NK-92 (cell line): ENCODE results near the gene NSL1.
"Not testable (repeated sequence)": the region's sequence is repeated elsewhere in the genome, so short reads cannot be mapped to it uniquely, and the experiment has no call there.

Experiments
- DNase-seq: peaks from one replicate; lab custom pipeline; 2025; ENCODE audit not compliant: unreplicated experiment; lab: John Stamatoyannopoulos, UW

NSL1 gene

DNA sequence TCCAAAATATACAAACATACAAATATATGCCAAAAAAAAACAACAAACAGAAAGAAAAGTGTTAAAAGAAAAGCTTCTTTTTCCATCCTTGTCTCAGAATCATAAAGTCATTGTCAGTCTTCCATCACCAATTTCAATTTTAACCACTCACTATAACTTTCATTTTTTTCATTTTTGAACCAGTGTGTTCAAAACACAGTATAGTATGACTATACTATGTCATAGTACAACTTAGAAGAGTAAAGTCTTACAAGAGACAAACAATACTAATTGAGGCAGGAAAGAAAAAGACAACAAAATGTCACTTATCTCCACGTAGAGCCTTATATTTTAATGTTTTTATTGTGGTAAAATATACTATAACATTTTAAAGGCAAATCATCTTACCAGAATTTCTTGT, 7.6 kb downstream of the NSL1 start:
- no peak for DNase-seq

DNA sequence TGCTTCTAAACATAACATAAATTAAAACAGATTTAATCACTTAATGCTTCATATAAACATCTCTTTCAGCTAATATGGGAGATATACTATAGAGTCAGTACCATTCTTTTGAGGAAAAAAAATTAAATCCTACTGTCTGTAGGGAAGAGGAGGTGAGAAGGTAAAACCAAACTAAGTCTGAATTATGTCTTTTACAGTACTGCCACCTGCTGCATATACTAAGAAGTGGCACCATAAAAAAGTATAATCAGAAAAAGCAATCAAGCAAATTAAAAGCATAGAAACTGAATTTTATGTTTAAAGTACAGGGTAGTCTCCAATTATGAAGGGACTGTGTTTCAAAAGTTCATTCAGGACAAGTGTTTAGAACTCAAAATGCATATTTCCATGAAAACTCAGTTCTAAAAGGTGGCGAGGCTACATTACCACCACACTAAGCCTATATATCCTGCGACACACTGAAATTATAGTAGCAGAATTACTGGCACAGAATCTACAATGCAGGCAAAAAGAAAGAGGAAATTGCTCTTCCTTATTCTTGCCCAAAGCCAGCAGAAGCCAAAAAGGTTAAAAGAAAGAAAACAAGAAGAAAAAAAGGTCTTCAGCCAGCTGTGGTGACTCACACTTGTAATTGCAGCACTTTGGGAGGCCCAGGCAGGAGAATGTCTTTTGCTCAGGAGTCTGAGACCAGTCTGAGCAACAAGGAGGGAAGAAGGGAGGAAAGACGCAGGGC, 9.0 kb downstream of the NSL1 start:
- no peak for DNase-seq

DNA sequence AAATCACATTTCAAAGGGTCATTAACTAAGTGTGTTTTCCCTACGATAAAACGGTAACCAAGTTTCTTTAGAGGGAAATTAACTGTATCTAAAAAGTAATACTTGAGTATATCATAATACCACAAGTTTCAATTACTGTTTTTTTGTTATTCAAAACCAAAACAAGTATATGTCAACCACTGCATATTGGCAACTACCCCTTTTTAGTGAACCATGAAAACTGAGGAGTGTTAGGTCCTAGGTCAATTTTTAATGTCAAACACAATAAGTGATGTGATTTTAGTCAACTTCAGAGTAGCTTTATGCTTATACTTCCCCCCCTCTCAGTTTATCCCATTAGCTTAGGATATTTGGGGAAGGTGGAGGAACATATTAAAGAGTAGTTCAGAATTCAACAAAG, 10.4 kb downstream of the NSL1 start:
- DNase-seq, result no peak

DNA sequence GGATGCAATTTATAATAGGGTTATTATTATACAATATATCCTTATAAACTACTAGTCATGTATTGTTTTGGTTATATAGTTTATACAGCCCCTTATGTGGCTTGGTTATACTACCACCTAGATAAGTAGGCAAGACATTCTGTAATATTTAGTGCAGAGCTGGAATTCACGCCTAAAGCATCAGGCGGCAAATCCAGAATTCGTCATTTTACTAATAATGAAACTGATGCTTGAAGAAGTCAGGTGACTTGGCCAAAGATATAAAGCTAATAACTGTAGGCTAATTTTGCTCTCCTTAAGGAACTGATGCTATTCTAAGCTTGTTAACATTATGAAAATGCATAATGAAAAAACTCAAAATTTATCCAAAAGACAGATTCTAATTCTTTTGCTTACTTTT, 10.8 kb downstream of the NSL1 start:
- no peak for DNase-seq

DNA sequence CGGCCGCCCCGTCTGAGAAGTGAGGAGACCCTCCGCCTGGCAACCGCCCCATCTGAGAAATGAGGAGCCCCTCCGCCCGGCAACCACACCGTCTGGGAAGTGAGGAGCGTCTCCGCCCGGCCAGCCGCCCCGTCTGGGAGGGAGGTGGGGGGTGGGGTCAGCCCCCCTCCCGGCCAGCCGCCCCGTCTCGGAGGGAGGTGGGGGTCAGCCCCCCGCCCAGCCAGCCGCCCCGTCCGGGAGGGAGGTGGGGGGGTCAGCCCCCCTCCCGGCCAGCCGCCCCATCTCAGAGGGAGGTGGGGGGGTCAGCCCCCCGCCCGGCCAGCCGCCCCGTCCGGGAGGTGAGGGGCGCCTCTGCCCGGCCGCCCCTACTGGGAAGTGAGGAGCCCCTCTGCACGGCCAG, 12.5 kb downstream of the NSL1 start:
- DNase-seq, result not testable (repeated sequence)

DNA sequence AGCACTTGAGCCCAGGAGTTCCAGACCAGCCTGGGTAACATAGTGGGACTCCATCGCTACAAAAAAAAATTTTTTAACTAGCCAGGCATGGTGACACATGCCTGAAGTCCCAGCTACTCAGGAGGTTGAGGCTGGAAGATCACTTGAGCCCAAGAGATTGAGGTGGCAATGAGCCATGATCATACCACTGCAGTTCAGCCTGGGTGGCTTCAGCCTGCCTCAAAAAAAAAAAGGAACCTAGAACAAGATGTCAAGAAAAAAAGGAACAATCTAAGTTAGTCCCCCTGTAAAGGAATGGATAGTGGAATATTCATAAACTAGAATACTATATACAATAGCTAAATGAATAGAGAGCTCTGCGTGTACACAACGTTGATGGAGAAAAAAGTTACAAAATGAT, 14.4 kb downstream of the NSL1 start:
- DNase-seq, result no peak

DNA sequence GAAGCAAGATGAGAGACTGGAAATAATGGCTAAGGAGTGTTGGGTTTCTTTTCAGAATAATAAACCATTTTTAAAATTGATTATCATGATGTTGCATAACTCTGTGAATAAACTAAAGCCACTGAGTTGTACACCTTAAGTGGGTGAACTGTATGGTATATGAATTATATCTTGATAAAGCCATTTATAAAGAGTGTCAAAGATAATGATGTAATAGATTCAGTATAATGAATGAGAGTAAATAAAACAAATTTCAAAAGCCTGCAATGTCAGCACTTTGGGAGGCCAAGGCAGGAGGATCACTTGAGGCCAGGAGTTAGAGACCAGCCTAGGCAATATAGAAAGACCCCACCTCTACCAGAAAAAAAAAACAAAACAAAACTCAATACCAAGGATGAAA, 16.3 kb downstream of the NSL1 start:
- no peak for DNase-seq

DNA sequence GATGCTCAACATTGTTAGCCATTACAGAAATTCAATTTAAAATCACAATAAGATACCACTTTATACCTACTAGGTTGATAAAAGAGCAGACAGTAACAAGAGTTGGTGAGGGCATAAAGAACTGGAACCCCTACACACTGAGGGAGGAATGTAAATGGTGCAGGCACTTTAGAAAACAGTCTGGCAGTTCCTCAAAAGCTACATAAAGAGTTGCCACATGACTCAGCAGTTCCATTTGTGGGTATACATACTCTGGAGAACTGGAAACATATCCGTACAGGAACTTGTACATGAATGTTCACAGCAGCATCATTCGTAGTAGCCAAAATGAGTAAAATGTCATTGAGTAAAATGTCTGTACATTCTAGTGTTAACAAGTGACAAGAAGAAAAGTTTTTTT, 17.0 kb downstream of the NSL1 start:
- no peak for DNase-seq

DNA sequence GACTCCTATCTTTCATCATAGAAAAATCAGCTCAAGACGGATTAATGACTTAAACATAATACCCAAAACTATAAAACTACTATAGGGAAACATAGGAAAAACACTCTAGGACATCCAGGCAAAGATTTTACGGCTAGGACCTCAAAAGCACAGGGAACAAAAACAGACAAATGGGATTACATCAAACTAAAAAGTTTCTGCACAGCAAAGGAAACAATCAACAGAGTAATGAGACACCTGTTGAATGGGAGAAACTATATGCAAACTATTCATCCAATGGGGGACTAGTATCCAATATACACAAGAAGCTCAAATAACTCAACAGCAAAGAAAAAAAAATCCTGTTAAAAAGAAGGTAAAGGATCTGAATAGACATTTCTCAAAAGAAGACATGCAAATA, 18.6 kb downstream of the NSL1 start:
- DNase-seq, result no peak

DNA sequence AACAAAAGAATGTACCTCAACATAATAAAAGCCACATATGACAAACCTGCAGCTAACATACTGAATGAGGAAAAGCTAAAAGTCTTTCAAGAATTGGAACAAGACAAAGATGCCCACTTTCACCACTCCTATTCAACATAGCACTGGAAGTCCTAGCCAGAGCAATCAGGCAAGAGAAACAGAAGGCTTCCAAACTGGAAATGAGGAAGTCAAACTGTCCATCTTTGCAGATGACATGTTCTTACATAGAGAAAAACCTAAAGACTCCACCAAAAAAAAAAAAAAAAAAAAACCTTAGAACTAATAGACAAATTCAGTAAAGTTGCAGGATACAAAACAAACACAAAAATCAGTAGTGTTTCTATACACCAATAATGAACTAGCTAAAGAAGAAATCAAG, 20.2 kb downstream of the NSL1 start:
- no peak for DNase-seq

DNA sequence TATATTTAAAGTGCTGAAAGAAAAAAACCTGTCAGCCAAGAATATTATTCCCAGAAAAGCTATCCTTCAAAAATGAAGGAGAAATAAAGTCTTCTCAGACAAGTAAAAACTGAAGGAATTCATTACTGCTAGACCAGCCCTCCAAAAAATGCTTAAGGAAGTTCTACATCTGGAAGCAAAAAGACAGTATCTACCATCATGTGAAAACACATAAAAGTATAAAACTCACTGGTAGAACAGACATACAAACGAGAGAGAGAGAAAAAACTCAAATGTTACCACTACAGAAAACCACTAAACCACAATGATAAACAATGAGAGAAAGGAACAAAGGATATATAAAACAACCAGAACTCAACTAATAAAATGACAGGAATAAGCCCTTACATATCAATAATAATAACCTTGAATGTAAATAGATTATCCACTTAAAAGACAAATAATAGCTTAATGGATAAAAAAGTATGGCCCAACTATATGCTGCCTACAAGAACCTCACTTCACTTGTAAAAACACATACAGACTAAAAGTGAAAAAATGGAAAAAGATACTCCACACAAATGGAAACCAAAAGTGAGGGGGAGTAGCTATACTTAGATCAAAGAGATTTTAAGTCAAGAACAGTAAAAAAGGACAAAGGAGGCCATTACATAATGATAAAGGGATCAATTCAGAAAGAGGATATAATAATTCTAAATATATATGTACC, 22.0 kb downstream of the NSL1 start:
- no peak for DNase-seq

DNA sequence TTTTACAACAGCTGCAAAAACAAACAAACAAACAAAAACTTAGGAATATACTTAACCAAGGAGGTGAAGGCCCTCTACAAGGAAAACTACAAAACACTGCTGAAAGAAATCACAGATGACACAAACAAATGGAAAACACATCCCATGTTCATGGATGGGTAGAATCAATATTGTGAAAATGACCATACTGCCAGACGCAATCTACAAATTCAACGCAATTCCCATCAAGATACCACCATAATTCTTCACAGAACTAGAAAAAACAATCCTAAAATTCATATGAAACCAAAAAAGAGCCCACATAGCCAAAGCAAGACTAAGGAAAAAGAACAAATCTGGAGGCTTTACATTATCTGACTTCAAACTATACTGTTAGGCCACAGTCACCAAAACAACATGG, 24.8 kb downstream of the NSL1 start:
- not testable (repeated sequence) for DNase-seq

DNA sequence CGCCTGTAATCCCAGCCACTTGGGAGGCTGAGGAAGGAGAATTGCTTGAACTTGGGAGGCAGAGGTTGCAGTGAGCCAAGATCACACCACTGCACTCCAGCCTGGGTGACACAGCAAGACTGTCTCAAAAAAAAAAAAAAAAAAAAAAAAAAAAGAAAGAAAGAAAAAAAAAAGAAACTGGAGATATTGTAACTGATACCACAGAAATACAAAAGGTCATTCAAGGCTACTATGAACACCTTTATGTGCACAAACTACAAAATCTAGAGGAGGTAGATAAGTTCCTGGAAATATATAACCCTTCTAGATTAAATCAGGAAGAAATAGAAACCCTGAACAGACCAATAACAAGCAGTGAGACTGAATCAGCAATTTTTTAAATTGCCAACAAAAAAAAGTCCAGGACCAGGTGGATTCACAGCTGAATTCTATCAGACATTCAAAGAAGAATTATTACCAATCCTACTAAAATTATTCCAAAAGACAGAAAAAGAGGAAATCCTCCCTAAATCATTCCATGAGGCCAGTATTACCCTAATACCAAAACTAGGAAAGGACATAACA, 26.8 kb downstream of the NSL1 start:
- not testable (repeated sequence) for DNase-seq

DNA sequence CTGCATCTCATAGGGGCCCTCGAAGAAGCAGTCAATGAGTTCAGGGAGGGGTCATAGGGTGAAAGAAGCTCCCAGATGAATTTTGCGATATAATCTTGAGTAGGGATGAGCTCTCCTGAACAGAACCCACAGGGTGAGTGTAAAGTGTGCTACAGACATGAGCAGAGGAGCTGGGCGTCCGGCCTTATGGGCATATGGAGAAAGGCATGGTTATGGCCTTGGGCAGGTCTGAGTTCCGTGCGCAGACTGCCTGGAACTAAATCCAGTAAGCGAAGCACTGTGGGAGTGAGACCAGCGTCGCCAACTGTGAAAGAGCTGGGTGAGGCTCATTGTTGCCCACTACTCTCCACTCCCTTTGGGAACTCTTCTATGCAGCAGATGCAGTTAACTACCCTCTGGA, 28.7 kb downstream of the NSL1 start:
- DNase-seq, result no peak

DNA sequence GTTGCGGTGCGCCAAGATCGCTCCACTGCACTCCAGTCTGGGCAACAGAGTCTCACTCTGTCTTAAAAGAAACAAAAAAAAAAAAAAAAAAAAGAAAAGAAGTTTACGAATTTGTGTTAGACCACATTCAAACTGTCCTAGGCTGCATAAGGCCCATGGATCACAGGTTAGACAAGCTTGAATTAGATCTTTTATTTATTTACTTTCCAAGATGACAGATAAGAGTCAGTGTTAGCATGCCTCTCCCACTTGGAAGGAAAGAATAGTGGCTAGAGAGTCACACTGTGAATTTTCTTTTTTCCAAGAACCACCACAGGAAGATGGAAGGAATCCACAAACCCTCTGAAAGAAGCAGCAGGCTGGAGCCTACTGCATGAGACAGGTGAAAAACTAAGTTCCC, 29.3 kb downstream of the NSL1 start:
- no peak for DNase-seq

DNA sequence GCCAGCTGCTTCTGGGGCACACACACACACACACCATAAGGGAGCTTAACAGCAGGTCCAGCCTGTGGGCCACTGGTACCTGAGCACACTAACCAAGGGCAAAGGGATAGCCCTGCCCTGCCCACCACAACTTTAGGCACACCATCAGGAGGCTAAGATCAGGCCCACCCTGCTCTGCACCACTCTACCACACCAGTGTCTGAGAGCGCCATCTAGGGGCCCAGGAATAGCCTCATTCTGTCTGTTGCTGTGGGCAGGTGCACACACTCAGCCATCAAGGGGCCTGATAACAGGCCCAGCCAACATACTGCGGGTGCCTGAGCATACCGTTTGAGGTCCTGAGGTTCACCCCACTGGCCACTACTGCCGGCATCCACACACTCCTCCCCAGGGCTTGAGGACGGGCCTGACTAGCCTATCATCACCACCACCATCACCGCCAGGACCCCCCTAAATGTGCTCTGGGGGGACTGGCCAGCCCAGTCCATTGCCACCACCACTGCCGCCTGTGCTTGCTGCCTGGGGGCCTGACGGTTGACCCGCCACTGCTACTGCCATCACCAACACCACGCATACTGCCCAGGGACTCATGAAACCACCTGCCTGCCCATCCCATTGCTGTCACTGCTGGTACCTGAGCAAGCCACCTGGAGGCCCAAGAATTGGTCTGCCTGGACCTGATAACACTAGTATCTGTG, 31.3 kb downstream of the NSL1 start:
- DNase-seq, result no peak

DNA sequence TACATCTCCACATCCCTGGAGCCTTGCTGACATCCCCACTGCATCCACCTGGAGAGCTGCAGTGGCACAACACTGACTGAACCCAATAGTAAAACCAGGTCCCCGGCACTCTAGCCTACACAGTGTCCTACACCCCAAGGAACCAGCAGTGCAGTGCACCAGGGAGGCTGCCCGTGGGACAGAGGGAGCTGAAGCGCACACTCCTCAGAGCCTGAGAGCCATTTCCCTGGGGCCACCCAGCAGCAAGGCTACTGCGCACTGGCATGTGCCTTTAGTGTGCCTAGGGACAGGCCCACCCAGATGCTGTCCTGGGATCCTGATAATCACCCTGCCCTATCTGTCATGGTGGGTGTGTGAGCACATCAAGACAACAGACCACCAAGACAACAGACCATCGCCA, 31.9 kb downstream of the NSL1 start:
- no peak for DNase-seq

DNA sequence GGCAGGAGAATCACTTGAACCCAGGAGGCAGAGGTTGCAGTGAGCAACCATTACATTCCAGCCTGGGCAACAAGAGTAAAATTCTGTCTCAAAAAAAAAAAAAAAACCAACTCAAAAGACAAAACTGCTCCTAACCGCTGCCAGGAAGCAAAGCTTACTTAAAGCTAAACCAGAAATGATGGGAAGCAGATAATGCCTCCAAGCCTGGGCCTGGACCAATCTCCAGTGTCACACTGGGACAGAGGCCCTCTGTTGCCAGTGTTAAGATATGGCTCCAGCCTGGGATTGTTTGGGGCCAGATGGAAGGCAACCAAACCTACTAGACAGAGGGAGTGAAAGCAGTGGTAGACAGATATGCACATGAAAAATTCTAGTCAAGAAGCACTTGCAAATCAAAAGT, 36.9 kb downstream of the NSL1 start:
- DNase-seq, result no peak

DNA sequence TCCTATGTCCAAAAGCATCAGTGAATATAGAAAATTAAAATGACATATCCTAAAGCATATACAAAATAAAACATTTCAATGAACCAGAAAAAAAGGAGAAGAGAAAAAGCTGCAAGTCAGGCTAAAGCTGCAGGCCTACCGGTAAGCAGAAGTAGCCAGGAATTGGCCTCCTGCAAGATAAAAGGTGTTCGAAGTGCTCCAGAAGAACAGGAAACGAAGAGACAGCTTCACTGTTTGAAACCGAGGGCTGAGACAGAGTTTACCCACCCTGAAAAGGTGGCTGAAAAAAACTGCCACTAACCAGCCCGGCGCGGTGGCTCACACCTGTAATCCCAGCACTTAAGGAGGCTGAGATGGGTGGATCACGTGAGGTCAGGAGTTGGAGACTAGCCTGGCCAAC, 37.4 kb downstream of the NSL1 start:
- DNase-seq, result no peak

DNA sequence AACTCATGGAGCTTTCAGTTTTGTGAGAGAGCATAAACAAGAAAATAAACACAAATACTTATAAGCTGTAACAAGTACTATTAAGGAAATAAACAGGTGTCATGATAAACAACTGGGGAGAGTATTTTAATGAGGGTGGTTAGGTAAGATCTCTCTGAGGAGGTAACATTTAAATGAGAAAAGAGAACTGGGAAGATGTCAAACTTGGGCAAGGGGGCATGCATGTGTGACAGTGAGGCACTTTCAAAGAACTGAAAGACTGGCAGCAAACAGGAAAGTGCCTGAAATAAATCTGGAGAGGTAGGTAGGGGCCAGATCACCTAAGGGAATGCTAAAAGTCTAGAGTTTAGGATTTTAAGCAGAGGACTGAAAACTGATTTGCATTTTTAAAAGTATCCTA, 37.8 kb downstream of the NSL1 start:
- no peak for DNase-seq

DNA sequence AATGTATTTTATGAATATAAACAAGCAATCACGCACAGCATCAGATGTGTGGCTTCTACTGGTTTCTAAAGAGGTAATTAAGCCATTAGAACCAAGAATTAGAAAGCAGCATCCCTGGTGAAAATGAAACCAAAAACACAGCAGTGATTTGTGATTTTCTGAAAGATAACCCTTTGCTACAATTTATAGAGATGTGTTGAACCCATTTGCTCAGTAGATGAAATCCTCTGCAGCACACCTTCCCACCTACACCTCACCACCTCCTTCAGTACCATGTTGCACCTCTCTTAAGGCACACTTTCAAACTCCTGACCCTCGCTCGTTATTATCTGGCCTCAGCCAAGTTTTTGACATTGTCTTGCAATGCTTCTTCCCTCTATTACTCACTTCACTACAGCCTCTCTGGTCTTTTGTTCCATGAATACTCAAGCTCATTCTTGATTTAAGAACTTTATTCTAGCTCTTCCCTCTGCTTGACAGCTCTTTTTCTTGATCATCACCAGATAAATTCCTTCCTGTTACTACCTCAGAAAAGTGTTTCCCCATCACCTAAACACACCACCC, 38.6 kb downstream of the NSL1 start:
- no peak for DNase-seq
